Bladder microvascular endothelial cell (primary cell): ENCODE measurements around the gene NDUFS8. TPM values are rescaled to one million over a fixed set of nuclear protein-coding genes. Genes with fewer than 3 reads are reported as not detected.

Experiments used
- total RNA-seq: library from RNA; depleted of rRNA; stranded (reverse); fragments of >200 nt; gene quantifications from 2 replicates; pipeline ENCODE4 v1.2.3, GENCODE V29; 2014

The NDUFS8 gene
- 92.6 and 97.9 TPM in 2 replicates for total RNA-seq

DNA sequence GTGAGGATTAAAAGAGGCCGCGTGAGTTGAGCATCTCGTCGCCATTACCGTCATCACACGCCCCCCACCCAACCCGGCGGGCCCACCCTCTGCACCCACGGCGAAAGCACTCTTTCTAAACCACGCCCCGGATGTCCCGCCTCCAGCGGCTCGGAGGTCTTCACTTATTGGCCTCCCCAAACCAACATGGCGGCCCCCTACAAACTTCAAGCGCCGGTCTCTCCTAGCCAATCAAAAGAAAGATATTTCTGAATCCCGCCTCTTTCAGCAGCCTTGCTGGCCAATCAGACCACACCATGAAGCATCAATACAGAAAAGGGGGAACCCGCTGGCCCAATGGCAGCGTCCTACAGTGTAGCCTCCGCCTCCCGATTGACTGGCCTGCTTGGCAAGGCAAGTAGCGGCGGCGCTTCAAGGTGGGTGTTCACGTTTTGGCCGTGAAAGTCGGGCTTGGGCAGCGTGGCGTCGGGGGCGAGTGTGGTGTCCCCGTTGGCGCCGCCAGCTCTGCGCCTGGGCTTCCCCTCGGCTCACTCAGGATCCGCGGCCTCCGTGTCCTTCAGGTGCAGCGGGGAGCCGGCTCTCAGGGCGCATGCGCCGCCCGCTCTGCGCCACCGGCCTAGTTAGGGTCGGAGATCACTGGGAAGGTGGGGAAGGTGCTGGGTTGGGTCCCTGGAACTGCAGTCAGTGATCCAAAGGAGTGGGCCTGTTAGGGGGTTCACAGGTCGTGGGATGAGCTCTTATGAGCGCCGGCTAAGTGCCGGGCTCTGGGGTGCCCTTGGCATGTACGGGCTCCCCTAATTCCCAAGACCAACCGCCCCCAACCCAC lies at the start of gene NDUFS8:
Gene NDUFS8 (plus strand): TSS at position 364 of the 826 bp plus-strand sequence. CDS start 1,471 bp downstream, outside the sequence.

DNA sequence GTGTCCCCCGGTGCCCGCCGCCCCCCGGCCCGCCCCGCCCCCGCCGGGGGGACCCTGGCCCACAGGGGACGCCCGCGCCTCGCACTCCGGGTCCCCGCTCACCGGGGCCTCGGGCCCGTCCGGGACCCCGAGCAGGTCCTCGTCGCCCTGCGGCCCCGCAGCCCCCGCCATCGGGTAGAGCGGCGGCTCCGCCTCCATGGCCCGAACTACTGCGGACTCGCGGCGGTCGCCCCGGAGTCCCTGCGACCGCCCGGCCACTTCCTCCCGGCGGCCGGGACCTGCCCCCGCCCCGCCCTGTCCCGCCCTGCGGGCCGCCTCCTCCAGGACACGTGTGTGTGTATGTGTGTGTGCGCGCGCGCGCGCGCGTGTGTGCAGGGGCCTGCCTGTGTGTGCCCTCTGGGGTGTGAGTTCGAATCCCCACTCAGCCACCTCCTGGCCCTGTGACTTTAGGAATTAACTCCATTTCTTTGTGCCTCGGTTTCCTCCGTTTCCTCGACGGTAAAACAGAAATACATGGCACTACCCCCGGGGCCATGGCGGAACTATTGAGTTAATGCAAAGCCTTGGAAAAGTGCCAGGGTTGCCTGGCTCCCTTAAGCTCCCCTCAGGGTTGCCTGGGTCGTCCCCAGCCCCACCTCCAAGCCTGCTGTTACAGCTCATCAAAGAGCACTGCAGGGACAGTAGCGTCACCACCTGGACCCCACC lies 26.5 kb upstream of the NDUFS8 start, which contains the start of gene UNC93B1:
Gene UNC93B1 (minus strand): TSS at position 252 of the 705 bp plus-strand sequence. CDS start 54 bp downstream, at position 198.

DNA sequence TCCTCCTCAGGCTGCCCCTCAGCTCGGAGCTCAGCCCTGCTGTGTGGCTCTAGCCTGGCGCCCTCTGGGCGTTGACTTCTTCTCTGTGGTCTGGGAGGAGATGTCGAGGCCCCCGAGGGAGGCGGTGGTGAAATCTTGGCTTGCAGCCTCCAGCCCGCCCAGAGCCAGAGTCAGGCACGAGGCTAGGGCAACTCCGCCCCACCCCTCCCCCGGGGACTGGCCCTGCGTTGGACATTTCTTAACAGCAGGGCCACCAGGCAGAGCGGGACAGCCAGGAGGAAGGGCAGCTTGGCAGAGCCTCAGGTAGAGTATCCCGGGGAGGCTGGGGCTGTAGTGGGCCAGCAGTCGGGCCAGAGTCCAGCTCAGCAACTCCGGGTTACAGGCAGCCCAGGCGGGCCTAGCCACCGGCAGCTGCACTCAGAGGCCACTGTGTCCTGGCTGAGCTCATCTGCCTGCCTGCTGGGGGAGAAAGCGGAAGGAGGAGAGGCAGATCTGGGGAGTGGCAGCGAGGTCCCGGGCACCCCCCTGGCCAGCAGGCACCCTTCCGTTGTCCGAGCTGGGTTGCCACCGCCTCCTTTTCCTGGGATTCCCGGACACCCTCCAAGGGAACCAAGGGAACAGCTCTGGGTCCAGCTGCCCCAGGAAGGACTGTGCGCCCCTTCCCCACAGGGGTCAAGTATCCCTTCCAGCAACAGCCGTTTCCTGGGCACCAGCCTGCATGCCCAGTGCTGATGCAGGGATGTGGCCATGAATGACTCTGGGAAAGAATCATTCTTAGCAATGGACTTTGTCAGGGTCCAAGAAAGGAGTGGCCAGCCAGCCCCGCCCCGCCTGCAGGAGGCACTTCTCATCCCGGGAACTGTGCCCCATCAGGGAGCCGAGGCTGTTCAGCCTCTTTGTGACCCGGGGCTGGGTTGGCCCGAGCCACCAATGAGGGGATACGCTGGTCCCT lies 20.1 kb upstream of the NDUFS8 start, which contains the start of gene ALDH3B1:
Gene ALDH3B1 (plus strand): TSS at position 238 of the 952 bp plus-strand sequence. CDS start 4,971 bp downstream, outside the sequence.

DNA sequence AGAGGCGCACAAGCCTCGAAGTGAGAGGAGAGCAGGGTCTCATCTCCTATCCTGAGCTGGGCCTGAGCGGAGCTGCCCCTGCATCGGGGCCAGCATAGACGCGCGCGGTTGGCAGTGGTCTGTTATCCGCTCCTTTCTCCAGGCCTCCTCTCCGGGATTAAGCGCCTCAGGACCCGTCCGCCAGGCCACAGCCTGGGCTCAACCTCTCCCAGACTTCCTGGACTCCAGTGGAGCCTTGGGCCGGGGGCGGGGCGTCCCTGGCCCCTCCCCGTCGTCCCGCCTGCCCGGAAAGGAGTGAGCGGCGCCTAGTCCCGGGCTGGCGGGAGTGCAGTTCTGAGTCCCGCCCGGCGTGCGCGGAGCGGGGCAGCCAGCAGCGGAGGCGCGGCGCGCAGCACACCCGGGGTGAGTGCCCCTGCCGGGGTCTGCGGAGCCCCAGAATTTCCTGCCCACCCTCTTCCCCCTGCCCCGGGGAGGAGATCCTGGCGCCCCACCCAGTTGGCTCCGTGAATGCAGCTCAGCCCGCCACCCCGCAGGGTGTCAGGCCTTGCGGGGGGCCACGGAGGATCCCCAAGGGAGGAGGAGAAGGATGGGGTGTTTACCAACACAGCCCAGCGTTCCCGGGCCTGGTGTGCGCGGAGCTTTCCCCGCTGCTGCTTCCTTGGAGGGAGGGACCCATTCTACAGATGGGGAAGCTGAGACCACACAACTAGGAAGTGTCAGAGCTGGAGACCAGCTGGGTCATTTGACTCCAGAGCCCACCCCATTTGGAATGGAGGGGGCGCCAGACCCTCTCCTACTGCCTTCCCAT lies 8.4 kb downstream of the NDUFS8 start, which contains the start of gene TCIRG1:
Gene TCIRG1 (plus strand): TSS at position 308 of the 808 bp plus-strand sequence. CDS start 2,247 bp downstream, outside the sequence.

Other genes with a start within 250 kb of the NDUFS8 start
- gene UNC93B1, start 26.6 kb upstream of the NDUFS8 start, total RNA-seq = 9.1 and 19.1 TPM in 2 replicates
- 0.16 and 0.63 TPM in 2 replicates for gene ALDH3B1, start 20.4 kb upstream of the NDUFS8 start, total RNA-seq
- 56.7 and 68.8 TPM in 2 replicates for gene TCIRG1, start 8.3 kb downstream of the NDUFS8 start, total RNA-seq
- 14.6 and 49.6 TPM in 2 replicates for gene CHKA, start 90.7 kb downstream of the NDUFS8 start, total RNA-seq
- gene KMT5B, start 182.6 kb downstream of the NDUFS8 start, total RNA-seq = 16.4 and 36.7 TPM in 2 replicates
- 4.9 and 8.9 TPM in 2 replicates for gene C11orf24, start 241.3 kb downstream of the NDUFS8 start, total RNA-seq